ENCODE results near the gene RBM28. TPM values are rescaled to one million over a fixed set of nuclear protein-coding genes. Genes with fewer than 3 reads are reported as not detected.

The RBM28 gene
- total RNA-seq, 1 experiment from 2014 or later = 54.1 TPM

DNA sequence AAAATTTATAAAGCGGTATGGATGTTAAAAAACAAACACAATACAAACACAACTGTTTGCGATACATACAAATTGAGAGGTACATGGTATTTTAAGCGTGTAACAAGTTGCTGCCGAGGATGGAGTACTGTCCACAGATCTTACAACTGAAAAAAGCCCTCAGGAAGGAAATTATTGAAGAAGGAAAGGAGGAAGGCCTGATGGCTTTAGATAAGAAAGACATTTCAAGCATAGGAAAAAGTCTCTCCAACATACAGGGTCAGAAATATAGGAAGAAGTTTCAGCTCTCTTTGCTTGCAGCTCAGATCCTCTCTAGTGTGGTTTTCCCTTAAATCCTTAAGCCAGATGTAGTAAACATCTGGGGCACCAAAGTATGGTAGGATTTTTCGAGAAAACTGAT, 25.0 kb downstream of the RBM28 start:
- H3K9me3 ChIP-seq (ENCODE audit: control insufficient read depth, insufficient read depth, low read depth, low read length) = no peaks in the 10 kb centered on the region
- ATAC-seq = no peak
- POLR2A ChIA-PET = interaction anchor here (0.6 to 0.9 kb wide), 2 partner anchors 16 to 189 kb away, joined by 3 to 7 read pairs; no protein-coding TSS in a partner anchor
- H3K4me3 ChIP-seq (ENCODE audit: low read depth in 2 of 2, low read length in 2 of 2) = no peak overlapping the region
- no TSS peak for BruUV-seq (replicated peaks)
- no peaks in the 10 kb centered on the region for H3K4me1 ChIP-seq (ENCODE audit: control insufficient read depth, insufficient read depth, low read length)
- CTCF ChIA-PET = interaction anchor here (0.7 kb wide), 1 partner anchor 372 kb away, joined by 6 read pairs; no protein-coding TSS in a partner anchor
- H3K27me3 ChIP-seq (ENCODE audit: control insufficient read depth, insufficient read depth, low read length) = no peaks in the 10 kb centered on the region
- no peak for DNase-seq (ENCODE audit: low read depth, low spot score)
- H3K27ac ChIP-seq (ENCODE audit: low read length) = no peak overlapping the region
- in situ Hi-C loops (cut with HindIII; ENCODE audit: low pct_unique_long_range_greater_than_20kb, low sequenced_read_pairs) (no loop called here), intact Hi-C loops (cut with micrococcal nuclease; ENCODE audit: unreplicated experiment) (no loop called here)
- peaks cover 47% of the 10 kb centered on the region for H3K36me3 ChIP-seq (ENCODE audit: control insufficient read depth, insufficient read depth, low read length)
- TF ChIP-seq, protein P1, sequence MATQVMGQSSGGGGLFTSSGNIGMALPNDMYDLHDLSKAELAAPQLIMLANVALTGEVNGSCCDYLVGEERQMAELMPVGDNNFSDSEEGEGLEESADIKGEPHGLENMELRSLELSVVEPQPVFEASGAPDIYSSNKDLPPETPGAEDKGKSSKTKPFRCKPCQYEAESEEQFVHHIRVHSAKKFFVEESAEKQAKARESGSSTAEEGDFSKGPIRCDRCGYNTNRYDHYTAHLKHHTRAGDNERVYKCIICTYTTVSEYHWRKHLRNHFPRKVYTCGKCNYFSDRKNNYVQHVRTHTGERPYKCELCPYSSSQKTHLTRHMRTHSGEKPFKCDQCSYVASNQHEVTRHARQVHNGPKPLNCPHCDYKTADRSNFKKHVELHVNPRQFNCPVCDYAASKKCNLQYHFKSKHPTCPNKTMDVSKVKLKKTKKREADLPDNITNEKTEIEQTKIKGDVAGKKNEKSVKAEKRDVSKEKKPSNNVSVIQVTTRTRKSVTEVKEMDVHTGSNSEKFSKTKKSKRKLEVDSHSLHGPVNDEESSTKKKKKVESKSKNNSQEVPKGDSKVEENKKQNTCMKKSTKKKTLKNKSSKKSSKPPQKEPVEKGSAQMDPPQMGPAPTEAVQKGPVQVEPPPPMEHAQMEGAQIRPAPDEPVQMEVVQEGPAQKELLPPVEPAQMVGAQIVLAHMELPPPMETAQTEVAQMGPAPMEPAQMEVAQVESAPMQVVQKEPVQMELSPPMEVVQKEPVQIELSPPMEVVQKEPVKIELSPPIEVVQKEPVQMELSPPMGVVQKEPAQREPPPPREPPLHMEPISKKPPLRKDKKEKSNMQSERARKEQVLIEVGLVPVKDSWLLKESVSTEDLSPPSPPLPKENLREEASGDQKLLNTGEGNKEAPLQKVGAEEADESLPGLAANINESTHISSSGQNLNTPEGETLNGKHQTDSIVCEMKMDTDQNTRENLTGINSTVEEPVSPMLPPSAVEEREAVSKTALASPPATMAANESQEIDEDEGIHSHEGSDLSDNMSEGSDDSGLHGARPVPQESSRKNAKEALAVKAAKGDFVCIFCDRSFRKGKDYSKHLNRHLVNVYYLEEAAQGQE (IDR thresholded peaks at IDR 0.05; ENCODE audit: insufficient read depth in 1 of 2, low read depth in 2 of 2, low read length in 1 of 2) = no peak
- TF ChIP-seq, protein P2, sequence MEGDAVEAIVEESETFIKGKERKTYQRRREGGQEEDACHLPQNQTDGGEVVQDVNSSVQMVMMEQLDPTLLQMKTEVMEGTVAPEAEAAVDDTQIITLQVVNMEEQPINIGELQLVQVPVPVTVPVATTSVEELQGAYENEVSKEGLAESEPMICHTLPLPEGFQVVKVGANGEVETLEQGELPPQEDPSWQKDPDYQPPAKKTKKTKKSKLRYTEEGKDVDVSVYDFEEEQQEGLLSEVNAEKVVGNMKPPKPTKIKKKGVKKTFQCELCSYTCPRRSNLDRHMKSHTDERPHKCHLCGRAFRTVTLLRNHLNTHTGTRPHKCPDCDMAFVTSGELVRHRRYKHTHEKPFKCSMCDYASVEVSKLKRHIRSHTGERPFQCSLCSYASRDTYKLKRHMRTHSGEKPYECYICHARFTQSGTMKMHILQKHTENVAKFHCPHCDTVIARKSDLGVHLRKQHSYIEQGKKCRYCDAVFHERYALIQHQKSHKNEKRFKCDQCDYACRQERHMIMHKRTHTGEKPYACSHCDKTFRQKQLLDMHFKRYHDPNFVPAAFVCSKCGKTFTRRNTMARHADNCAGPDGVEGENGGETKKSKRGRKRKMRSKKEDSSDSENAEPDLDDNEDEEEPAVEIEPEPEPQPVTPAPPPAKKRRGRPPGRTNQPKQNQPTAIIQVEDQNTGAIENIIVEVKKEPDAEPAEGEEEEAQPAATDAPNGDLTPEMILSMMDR (IDR thresholded peaks at IDR 0.05) = no peak
- TF ChIP-seq TCF7L2 (IDR thresholded peaks at IDR 0.05; ENCODE audit: low read depth, low read length) (no peak), SIN3A (IDR thresholded peaks at IDR 0.05; ENCODE audit: borderline replicate concordance, insufficient read depth, low read depth, low read length) (no peak), POLR2AphosphoS5 (IDR thresholded peaks at IDR 0.05; ENCODE audit: low read depth, low read length) (no peak)

DNA sequence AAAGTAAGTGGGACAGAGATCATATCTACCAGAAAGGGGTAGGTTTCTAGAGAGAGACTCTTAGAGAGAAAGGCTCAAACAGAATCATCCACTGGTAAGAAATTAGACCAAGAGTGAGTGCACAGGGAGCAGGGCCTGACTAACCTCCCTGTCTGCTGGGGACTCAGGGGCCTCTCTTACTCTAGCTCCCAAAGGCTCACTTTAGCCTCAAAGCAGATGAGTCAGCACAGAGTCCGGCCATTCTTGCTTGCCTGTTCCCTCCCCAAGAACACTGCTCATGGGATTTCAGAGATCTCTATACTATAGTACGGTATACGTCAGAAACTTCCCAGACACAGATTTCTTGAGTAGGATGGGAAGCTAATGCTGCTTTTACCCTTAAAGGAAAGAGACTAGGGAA, 32.7 kb downstream of the RBM28 start:
- in situ Hi-C loops (cut with HindIII; ENCODE audit: low pct_unique_long_range_greater_than_20kb, low sequenced_read_pairs) = no loop called here
- ATAC-seq = peak; percentile 30
- H3K36me3 ChIP-seq (ENCODE audit: control insufficient read depth, insufficient read depth, low read length) = peaks cover 29% of the 10 kb centered on the region

More for the DNA sequence above, 32.7 kb downstream of the RBM28 start:
- intact Hi-C loops (cut with micrococcal nuclease; ENCODE audit: unreplicated experiment) = no loop called here
- Histone ChIP-seq H3K4me3 (ENCODE audit: low read depth in 2 of 2, low read length in 2 of 2) (no peak overlapping the region), H3K27ac (ENCODE audit: low read length) (no peak overlapping the region), H3K4me1 (ENCODE audit: control insufficient read depth, insufficient read depth, low read length) (no peaks in the 10 kb centered on the region), H3K27me3 (ENCODE audit: control insufficient read depth, insufficient read depth, low read length) (no peaks in the 10 kb centered on the region), H3K9me3 (ENCODE audit: control insufficient read depth, insufficient read depth, low read depth, low read length) (no peaks in the 10 kb centered on the region)
- POLR2A ChIA-PET = no interaction called here
- CTCF ChIA-PET = no interaction called here
- DNase-seq (ENCODE audit: low read depth, low spot score) = no peak
- no TSS peak for BruUV-seq (replicated peaks)
- no peak for TF ChIP-seq TCF7L2 (IDR thresholded peaks at IDR 0.05; ENCODE audit: low read depth, low read length)
- no peak for TF ChIP-seq SIN3A (IDR thresholded peaks at IDR 0.05; ENCODE audit: borderline replicate concordance, insufficient read depth, low read depth, low read length)
- TF ChIP-seq, protein P2 (IDR thresholded peaks at IDR 0.05) = no peak
- TF ChIP-seq, protein P1 (IDR thresholded peaks at IDR 0.05; ENCODE audit: insufficient read depth in 1 of 2, low read depth in 2 of 2, low read length in 1 of 2) = no peak
- no peak for TF ChIP-seq POLR2AphosphoS5 (IDR thresholded peaks at IDR 0.05; ENCODE audit: low read depth, low read length)

Data from Panc1 (cell line).